K562 (cell line): ENCODE measurements around the gene SMOC2.

ENCODE experiments used
- BRD9 ChIP-seq: fragments of 450-650 bp; IDR thresholded peaks from 2 replicates; pipeline ENCODE4 v1.6.1; 2018; ENCODE audit warnings: low read depth; ENCODE audit not compliant: partially characterized antibody
- CTBP1 ChIP-seq: fragments of 450-650 bp; IDR thresholded peaks from 2 replicates; pipeline ENCODE4 v1.6.1; 2016; ENCODE audit warnings: borderline replicate concordance
- CTCF ChIP-seq, 3 experiments: IDR thresholded peaks in 2 of 3; conservative IDR thresholded peaks in 1 of 3; 2 replicates each; pipeline ENCODE4 v1.5.1; 2011 to 2012; ENCODE audit warnings: low read length in 3 of 3, mild to moderate bottlenecking in 3 of 3, control low read depth in 2 of 3, improper control_type of control experiment in 1 of 3, inconsistent platforms in 1 of 3, low read depth in 1 of 3, mixed read lengths in 1 of 3, moderate library complexity in 1 of 3; ENCODE audit not compliant: insufficient read depth in 2 of 3
- FOXP1 ChIP-seq: sonication (generic); formaldehyde crosslinking; IDR thresholded peaks from 2 replicates; pipeline ENCODE4 v1.8.0; 2022; ENCODE audit warnings: mild to moderate bottlenecking, missing genetic modification reagents
- POLR2G ChIP-seq: fragments of 200-400 bp; formaldehyde crosslinking; IDR thresholded peaks from 2 replicates; pipeline ENCODE4 v1.6.1; 2017; ENCODE audit warnings: low read depth, mild to moderate bottlenecking, antibody characterized with exemption, low read length, moderate library complexity
- SAFB2 ChIP-seq: fragments of 200-400 bp; formaldehyde crosslinking; IDR thresholded peaks from 2 replicates; pipeline ENCODE4 v1.6.1; 2018; ENCODE audit warnings: borderline replicate concordance, low read length, low read depth, moderate library complexity; ENCODE audit not compliant: severe bottlenecking
- YY1 ChIP-seq, 3 experiments: IDR thresholded peaks; 2 replicates each; pipeline ENCODE4 v1.6.1; 2011; ENCODE audit warnings: low read length in 2 of 3, mild to moderate bottlenecking in 2 of 3, moderate library complexity in 2 of 3, borderline replicate concordance in 1 of 3, control low read depth in 1 of 3, low read depth in 1 of 3; ENCODE audit not compliant: insufficient read depth in 3 of 3, insufficient replicate concordance in 2 of 3, control insufficient read depth in 1 of 3, insufficient read length in 1 of 3; ENCODE audit errors: extremely low read depth in 1 of 3
- ZNF384 ChIP-seq: IDR thresholded peaks from 2 replicates; pipeline ENCODE4 v1.6.1; 2012; ENCODE audit warnings: low read depth, low read length, improper control_type of control experiment

DNA sequence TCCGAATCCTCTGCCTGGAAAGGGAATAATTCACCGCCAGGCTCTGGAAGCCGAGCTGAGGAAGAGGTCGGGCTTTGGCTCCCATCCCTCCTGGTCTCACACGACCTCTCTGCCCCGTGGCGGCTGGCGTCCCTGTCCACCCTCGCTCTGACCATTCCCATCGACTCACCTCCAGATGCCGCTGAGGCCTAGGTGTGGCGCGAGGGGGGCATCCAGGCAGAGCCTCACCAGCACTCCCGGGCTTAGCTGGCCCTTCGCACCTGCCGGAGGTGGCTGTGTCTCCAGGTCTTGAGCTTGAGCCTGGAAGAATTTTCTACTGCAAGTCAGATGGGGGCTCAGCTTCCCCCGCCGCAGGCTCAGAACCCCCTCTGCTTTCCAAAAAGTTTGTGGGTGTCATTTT lies 28.5 kb upstream of the SMOC2 start:
- TF ChIP-seq YY1 (IDR thresholded peaks at IDR 0.05; ENCODE audit: borderline replicate concordance in 1 of 3, control insufficient read depth in 1 of 3, extremely low read depth in 1 of 3, insufficient read depth in 3 of 3, insufficient read length in 1 of 3, insufficient replicate concordance in 2 of 3, low read depth in 1 of 3, low read length in 2 of 3) (no peak), ZNF384 (no peak), POLR2G (no peak), SAFB2 (no peak), CTCF (IDR thresholded peaks at IDR 0.05 in 2 of 3, conservative IDR thresholded peaks at IDR 0.05 in 1 of 3; ENCODE audit: insufficient read depth in 2 of 3, low read depth in 1 of 3, low read length in 3 of 3) (no peak), CTBP1 (no peak), BRD9 (no peak), FOXP1 (no peak)
